Measurements from ENCODE around the gene EGFL6.
"Not testable (repeated sequence)": the region's sequence is repeated elsewhere in the genome, so short reads cannot be mapped to it uniquely, and the experiment has no call there.

The EGFL6 gene

GRCh38 chrX:13667919-13668318 lies 98.5 kb downstream of the EGFL6 start:
- intact Hi-C loops (cut with DNase I; ENCODE audit: low total_unique reads), result no loop called here
- Histone ChIP-seq H3K27ac (no peak overlapping the region), H3K9me3 (no peaks in the 10 kb centered on the region), H3K27me3 (no peaks in the 10 kb centered on the region), H3K4me1 (peaks cover 0 to 14% (median 3%) of the 10 kb centered on the region in 4 donors), H3K36me3 (peaks cover 0 to under 1% (median 0%) of the 10 kb centered on the region in 3 donors), H3K4me3 (no peak overlapping the region)
- no peak for DNase-seq
- no peak for TF ChIP-seq CTCF (IDR thresholded peaks at IDR 0.05)

- intact Hi-C loops (cut with DNase I; ENCODE audit: low total_unique reads), result no loop called here
- H3K27ac ChIP-seq, result no peak overlapping the region
- H3K4me3 ChIP-seq, result no peak overlapping the region
- TF ChIP-seq CTCF (IDR thresholded peaks at IDR 0.05), result no peak
- H3K4me1 ChIP-seq, result peaks cover 0 to 8% (median 2%) of the 10 kb centered on the region in 4 donors
- no peaks in the 10 kb centered on the region for H3K9me3 ChIP-seq
- peak; percentile 33 to 69 for DNase-seq
- H3K27me3 ChIP-seq, result no peaks in the 10 kb centered on the region
- H3K36me3 ChIP-seq, result no peaks in the 10 kb centered on the region
Measured at GRCh38 chrX:13669246-13669737, 99.9 kb downstream of the EGFL6 start.

- H3K4me3 ChIP-seq; H3K27ac ChIP-seq; H3K36me3 ChIP-seq; H3K4me1 ChIP-seq; intact Hi-C loops (cut with DNase I; ENCODE audit: low total_unique reads); H3K27me3 ChIP-seq; H3K9me3 ChIP-seq; DNase-seq: not testable (repeated sequence)
Measured at GRCh38 chrX:13669755-13670154, 100.4 kb downstream of the EGFL6 start.

GRCh38 chrX:13670197-13670596 lies 100.8 kb downstream of the EGFL6 start:
- intact Hi-C loops (cut with DNase I; ENCODE audit: low total_unique reads), result no loop called here
- no peak for DNase-seq
- Histone ChIP-seq H3K9me3 (no peaks in the 10 kb centered on the region), H3K27me3 (no peaks in the 10 kb centered on the region), H3K4me3 (no peak overlapping the region), H3K36me3 (no peaks in the 10 kb centered on the region), H3K4me1 (peaks cover 0 to 8% (median 2%) of the 10 kb centered on the region in 4 donors), H3K27ac (no peak overlapping the region)
- TF ChIP-seq CTCF (IDR thresholded peaks at IDR 0.05), result no peak

- Histone ChIP-seq H3K27me3 (no peaks in the 10 kb centered on the region), H3K36me3 (no peaks in the 10 kb centered on the region), H3K4me1 (no peaks in the 10 kb centered on the region), H3K4me3 (no peak overlapping the region), H3K27ac (no peak overlapping the region), H3K9me3 (no peaks in the 10 kb centered on the region)
- intact Hi-C loops (cut with DNase I; ENCODE audit: low total_unique reads), result no loop called here
- TF ChIP-seq CTCF (IDR thresholded peaks at IDR 0.05), result no peak
- no peak for DNase-seq
Measured at GRCh38 chrX:13673016-13673415, 103.6 kb downstream of the EGFL6 start.

GRCh38 chrX:13676885-13677284 lies 107.5 kb downstream of the EGFL6 start:
- DNase-seq, result no peak
- no peak for TF ChIP-seq CTCF (IDR thresholded peaks at IDR 0.05)
- H3K36me3 ChIP-seq, result no peaks in the 10 kb centered on the region
- intact Hi-C loops (cut with DNase I; ENCODE audit: low total_unique reads), result no loop called here
- H3K4me3 ChIP-seq, result no peak overlapping the region
- H3K27me3 ChIP-seq, result no peaks in the 10 kb centered on the region
- H3K27ac ChIP-seq, result no peak overlapping the region
- no peaks in the 10 kb centered on the region for H3K9me3 ChIP-seq
- no peaks in the 10 kb centered on the region for H3K4me1 ChIP-seq

- H3K27ac ChIP-seq; intact Hi-C loops (cut with DNase I; ENCODE audit: low total_unique reads); H3K36me3 ChIP-seq; DNase-seq; H3K4me1 ChIP-seq; H3K4me3 ChIP-seq; H3K9me3 ChIP-seq; H3K27me3 ChIP-seq: not testable (repeated sequence)
Measured at GRCh38 chrX:13679700-13680099, 110.3 kb downstream of the EGFL6 start.
